B cell (primary cell): ENCODE data around the gene CLCF1.

Source experiments
- CTCF ChIP-seq: fragments of 200-600 bp; IDR thresholded peaks from one replicate; pipeline ENCODE4 v1.8.0; 2022; ENCODE audit warnings: antibody characterized with exemption, mild to moderate bottlenecking
- EZH2 ChIP-seq: IDR thresholded peaks from 2 replicates; pipeline ENCODE4 v1.6.1; 2012; ENCODE audit warnings: borderline replicate concordance, low read depth, mild to moderate bottlenecking, moderate library complexity, low read length; ENCODE audit not compliant: insufficient read depth, poor library complexity, severe bottlenecking

- no peak for TF ChIP-seq CTCF
- no peak for TF ChIP-seq EZH2
Observed at GRCh38 chr11:67396259-67396581, 22.8 kb upstream of the CLCF1 start.
